BE2C (cell line): ENCODE measurements around the gene TRAF1.

ENCODE experiments used
- DNase-seq: peaks from one replicate; pipeline ENCODE4 v3.0.0-alpha.2; 2020
- H3K27me3 ChIP-seq: fragments of 250-450 bp; sonication (Bioruptor Pico); 2 replicates; pipeline ENCODE4 v1.5.1; 2020; ENCODE audit warnings: mild to moderate bottlenecking
- H3K36me3 ChIP-seq: fragments of 250-450 bp; sonication (Bioruptor Pico); 2 replicates; pipeline ENCODE4 v1.5.1; 2020; ENCODE audit warnings: mild to moderate bottlenecking
- H3K4me1 ChIP-seq: fragments of 250-450 bp; sonication (Bioruptor Pico); 2 replicates; pipeline ENCODE4 v1.5.1; 2020
- H3K4me3 ChIP-seq: 2 replicates; pipeline ENCODE4 v1.5.1; 2011; ENCODE audit warnings: low read depth, low read length
- H3K9me3 ChIP-seq: fragments of 250-450 bp; sonication (Bioruptor Pico); 2 replicates; pipeline ENCODE4 v1.5.1; 2020
- CTCF ChIP-seq: IDR thresholded peaks from 2 replicates; pipeline ENCODE4 v1.5.1; 2012; ENCODE audit warnings: mild to moderate bottlenecking, low read depth, low read length

The TRAF1 gene

GRCh38 chr9:120950421-120951388, 24.1 kb upstream of the TRAF1 start:
- TF ChIP-seq CTCF: no peak
- no peak for DNase-seq

GRCh38 chr9:120949290-120949689, 22.7 kb upstream of the TRAF1 start:
- Histone ChIP-seq H3K4me1 (no peaks in the 10 kb centered on the region), H3K36me3 (no peaks in the 10 kb centered on the region), H3K4me3 (no peak overlapping the region), H3K27me3 (no peaks in the 10 kb centered on the region), H3K9me3 (no peaks in the 10 kb centered on the region)
- TF ChIP-seq CTCF: no peak
- no peak for DNase-seq

More at GRCh38 chr9:120950421-120951388, 24.1 kb upstream of the TRAF1 start:
- H3K9me3 ChIP-seq: no peaks in the 10 kb centered on the region
- no peaks in the 10 kb centered on the region for H3K36me3 ChIP-seq
- H3K4me1 ChIP-seq: no peaks in the 10 kb centered on the region
- no peaks in the 10 kb centered on the region for H3K27me3 ChIP-seq
- no peak overlapping the region for H3K4me3 ChIP-seq

GRCh38 chr9:120948824-120949223, 22.2 kb upstream of the TRAF1 start:
- H3K4me3 ChIP-seq: no peak overlapping the region
- H3K9me3 ChIP-seq: no peaks in the 10 kb centered on the region
- no peaks in the 10 kb centered on the region for H3K4me1 ChIP-seq
- no peaks in the 10 kb centered on the region for H3K36me3 ChIP-seq
- no peaks in the 10 kb centered on the region for H3K27me3 ChIP-seq
- DNase-seq: no peak
- TF ChIP-seq CTCF: no peak

GRCh38 chr9:120947222-120947621, 20.6 kb upstream of the TRAF1 start:
- no peaks in the 10 kb centered on the region; the same call in 1 of the 2 replicates for H3K4me1 ChIP-seq
- DNase-seq: no peak
- no peaks in the 10 kb centered on the region for H3K36me3 ChIP-seq
- H3K27me3 ChIP-seq: no peaks in the 10 kb centered on the region
- no peak for TF ChIP-seq CTCF
- no peaks in the 10 kb centered on the region for H3K9me3 ChIP-seq
- no peak overlapping the region for H3K4me3 ChIP-seq

GRCh38 chr9:120946259-120946658, 19.7 kb upstream of the TRAF1 start:
- no peak for TF ChIP-seq CTCF
- Histone ChIP-seq H3K27me3 (no peaks in the 10 kb centered on the region), H3K4me3 (no peak overlapping the region), H3K9me3 (no peaks in the 10 kb centered on the region), H3K4me1 (no peaks in the 10 kb centered on the region; the same call in 1 of the 2 replicates), H3K36me3 (no peaks in the 10 kb centered on the region)
- DNase-seq: no peak

- Histone ChIP-seq H3K9me3 (no peaks in the 10 kb centered on the region), H3K27me3 (no peaks in the 10 kb centered on the region), H3K4me3 (no peak overlapping the region), H3K36me3 (no peaks in the 10 kb centered on the region), H3K4me1 (no peaks in the 10 kb centered on the region; the same call in 1 of the 2 replicates)
- DNase-seq: no peak
- no peak for TF ChIP-seq CTCF
Observed at GRCh38 chr9:120944948-120945347, 18.4 kb upstream of the TRAF1 start.
